A549 (cell line): ENCODE results near the gene PTCD3. TPM values are rescaled to one million over a fixed set of nuclear protein-coding genes. Genes with fewer than 3 reads are reported as not detected.

Source experiments
- ATAC-seq, 2 experiments: fragments of 200-7000 bp in 1 of 2; fragments of >200 bp in 1 of 2; cut with Nextera tagmentation in 1 of 2; cut with Tn5 transposase in 1 of 2; 3 replicates each; pipeline versions ENCODE4 v1.8.0 to v1.9.1; 2018 to 2020; ENCODE audit warnings: mild to moderate bottlenecking in 1 of 2, moderate library complexity in 1 of 2
- CTCF ChIA-PET: fragments of 300-600 bp; sonication (Branson Sonifier 250); formaldehyde crosslinking; extraction: SDS; loops from one replicate; lab custom pipeline; 2021; ENCODE audit warnings: antibody characterized with exemption, inconsistent platforms; lab: Yijun Ruan, JAX
- POLR2A ChIA-PET: fragments of 350-600 bp; formaldehyde crosslinking; extraction: SDS; loops from one replicate; lab custom pipeline; 2021; ENCODE audit warnings: antibody characterized with exemption, inconsistent platforms; lab: Yijun Ruan, JAX
- DNase-seq, 2 experiments: peaks; one replicate each; pipeline versions ENCODE4 v3.0.0 to v3.0.0-alpha.2; 2011 to 2016; ENCODE audit warnings: low read depth in 1 of 2, low spot score in 1 of 2
- FAIRE-seq: peaks from 2 replicates; lab custom pipeline; 2011; peaks lifted over from hg19 to GRCh38; lab: Jason Lieb, UNC
- H3K27ac ChIP-seq, 2 experiments: fragments of >200 bp; sonication (Bioruptor Twin); formaldehyde crosslinking; 3 replicates each; pipeline ENCODE4 v1.5.1; 2016 to 2017
- H3K4me1 ChIP-seq: fragments of >200 bp; sonication (Bioruptor Twin); formaldehyde crosslinking; 3 replicates; pipeline ENCODE4 v1.6.1; 2016
- H3K4me2 ChIP-seq: fragments of >200 bp; sonication (Bioruptor Twin); formaldehyde crosslinking; 3 replicates; pipeline ENCODE4 v1.6.1; 2016
- H3K4me3 ChIP-seq: fragments of >200 bp; sonication (Bioruptor Twin); formaldehyde crosslinking; 3 replicates; pipeline ENCODE4 v1.5.1; 2016
- H3K9me3 ChIP-seq: fragments of >200 bp; sonication (Bioruptor Twin); formaldehyde crosslinking; 3 replicates; pipeline ENCODE4 v1.6.1; 2016
- GATA3 ChIP-seq: IDR thresholded peaks from 2 replicates; pipeline ENCODE4 v1.6.1; 2012; ENCODE audit warnings: borderline replicate concordance
- HDAC2 ChIP-seq: fragments of 200-600 bp; sonication (generic); IDR thresholded peaks from 2 replicates; pipeline ENCODE4 v1.6.1; 2016
- HOXB13 ChIP-seq: fragments of 250-450 bp; sonication (Bioruptor Pico); IDR thresholded peaks from 2 replicates; pipeline ENCODE4 v1.5.0; 2020; ENCODE audit warnings: low read depth, mild to moderate bottlenecking, moderate library complexity
- HOXB5 ChIP-seq: fragments of 250-450 bp; sonication (Bioruptor Pico); IDR thresholded peaks from 2 replicates; pipeline ENCODE4 v1.5.0; 2020; ENCODE audit warnings: mild to moderate bottlenecking, moderate library complexity
- JUN ChIP-seq, 2 experiments: fragments of >200 bp; sonication (Bioruptor Twin); formaldehyde crosslinking; IDR thresholded peaks; 2 replicates in 1 of 2; 3 replicates in 1 of 2; pipeline ENCODE4 v1.6.1; 2016 to 2017
- KDM5A ChIP-seq: fragments of 200-600 bp; sonication (generic); IDR thresholded peaks from 2 replicates; pipeline ENCODE4 v1.6.1; 2016; ENCODE audit warnings: antibody characterized with exemption, mild to moderate bottlenecking
- MAFK ChIP-seq: fragments of 450-650 bp; IDR thresholded peaks from 2 replicates; pipeline ENCODE4 v1.6.1; 2014; ENCODE audit not compliant: partially characterized antibody
- MAZ ChIP-seq: fragments of 150-350 bp; IDR thresholded peaks from 2 replicates; pipeline ENCODE4 v1.6.1; 2014; ENCODE audit warnings: antibody characterized with exemption, low read depth, low read length, borderline replicate concordance
- MYC ChIP-seq: IDR thresholded peaks from 2 replicates; pipeline ENCODE4 v1.6.1; 2012; ENCODE audit warnings: mild to moderate bottlenecking, inconsistent platforms, low read length, improper control_type of control experiment, borderline replicate concordance
- NFE2L2 ChIP-seq: fragments of 150-350 bp; conservative IDR thresholded peaks from 2 replicates; pipeline ENCODE4 v1.6.1; 2014; ENCODE audit warnings: low read length
- NPAS2 ChIP-seq: fragments of 250-450 bp; sonication (Bioruptor Pico); IDR thresholded peaks from 2 replicates; pipeline ENCODE4 v1.8.0; 2022; ENCODE audit warnings: mild to moderate bottlenecking, moderate library complexity, borderline replicate concordance
- NR3C1 ChIP-seq: fragments of >200 bp; sonication (Bioruptor Twin); formaldehyde crosslinking; IDR thresholded peaks from 3 replicates; pipeline ENCODE4 v1.6.1; 2017
- POLR2A ChIP-seq: IDR thresholded peaks from 2 replicates; pipeline ENCODE4 v1.6.1; 2012; ENCODE audit warnings: mild to moderate bottlenecking, low read length
- RAD21 ChIP-seq, 2 experiments: fragments of >200 bp in 1 of 2; sonication (Bioruptor Twin) in 1 of 2; formaldehyde crosslinking in 1 of 2; IDR thresholded peaks in 1 of 2; conservative IDR thresholded peaks in 1 of 2; 2 replicates in 1 of 2; 3 replicates in 1 of 2; pipeline ENCODE4 v1.6.1; 2012 to 2018; ENCODE audit warnings: inconsistent platforms in 1 of 2
- RCOR1 ChIP-seq: fragments of 150-350 bp; IDR thresholded peaks from 2 replicates; pipeline ENCODE4 v1.6.1; 2014; ENCODE audit warnings: antibody characterized with exemption, low read length, low read depth
- RFX5 ChIP-seq: fragments of 450-650 bp; IDR thresholded peaks from 2 replicates; pipeline ENCODE4 v1.7.1; 2014; ENCODE audit warnings: antibody characterized with exemption, mild to moderate bottlenecking, moderate library complexity
- SMC3 ChIP-seq: fragments of >200 bp; sonication (Bioruptor Twin); formaldehyde crosslinking; IDR thresholded peaks from 3 replicates; pipeline ENCODE4 v1.6.1; 2018; ENCODE audit warnings: inconsistent platforms
- TFCP2L1 ChIP-seq: fragments of 250-450 bp; sonication (Bioruptor Pico); IDR thresholded peaks from 2 replicates; pipeline ENCODE4 v1.5.0; 2021; ENCODE audit warnings: mild to moderate bottlenecking
- ZFP36 ChIP-seq: fragments of 450-650 bp; IDR thresholded peaks from 2 replicates; pipeline ENCODE4 v1.6.1; 2014; ENCODE audit warnings: borderline replicate concordance; ENCODE audit not compliant: partially characterized antibody
- WGBS: methylation state at CpG from one replicate; pipeline ENCODE4 v1.1.6; 2017; ENCODE audit errors: missing lambda C conversion rate; 5-methylcytosine and 5-hydroxymethylcytosine counted together
- polyA plus RNA-seq, 4 experiments: library from polyadenylated mRNA; depleted of rRNA in 3 of 4; stranded (reverse); fragments of >200 nt; fragmentation: RNase III in 1 of 4; extraction: RNeasy Plus Mini Kit Qiagen cat#74134 plus additional on column Dnase treatment in 1 of 4; gene quantifications; 2 replicates in 3 of 4; 3 replicates in 1 of 4; pipeline ENCODE4 v1.2.3, GENCODE V29; 2011 to 2017
- TF ChIP-seq, protein P1 (sequence below): IDR thresholded peaks from 2 replicates; pipeline ENCODE4 v1.6.1; 2012; ENCODE audit warnings: low read depth, borderline replicate concordance
- TF ChIP-seq, protein P2 (sequence below): fragments of 150-350 bp; IDR thresholded peaks from 2 replicates; pipeline ENCODE4 v1.6.1; 2014; ENCODE audit warnings: low read depth, mild to moderate bottlenecking, low read length
- TF ChIP-seq, protein P3 (sequence below): IDR thresholded peaks from 2 replicates; pipeline ENCODE4 v1.6.1; 2012
- TF ChIP-seq, protein P4 (sequence below): fragments of 450-650 bp; IDR thresholded peaks from 2 replicates; pipeline ENCODE4 v1.6.1; 2014; ENCODE audit warnings: antibody characterized with exemption

Gene PTCD3
- polyA plus RNA-seq, 2 of the 4 experiments (the other 2 are of a cell fraction) = 200 to 260 TPM

DNA sequence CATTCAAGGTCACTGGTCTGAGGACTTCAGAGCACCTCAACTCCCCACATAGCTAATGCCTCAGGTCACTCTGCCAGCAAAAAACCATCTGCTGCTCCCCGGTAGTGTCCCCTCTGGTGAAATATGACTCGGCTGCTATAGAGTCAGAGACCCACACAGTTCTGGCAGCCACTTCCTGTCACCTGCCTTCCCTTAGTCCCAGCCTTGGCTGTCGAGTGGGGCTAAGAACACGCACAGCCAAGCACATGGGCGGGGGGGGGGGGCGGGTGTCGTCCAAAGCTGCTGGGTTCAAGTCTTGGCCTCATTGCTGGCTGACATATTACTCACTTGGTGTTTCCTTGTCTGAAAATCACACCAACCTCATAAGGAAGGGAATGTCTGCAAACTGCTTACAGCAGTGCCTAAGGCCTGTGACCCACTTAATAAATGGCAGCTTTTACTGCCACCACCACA lies 37.9 kb upstream of the PTCD3 start (continued):
- TF ChIP-seq RAD21 (conservative IDR thresholded peaks at IDR 0.05 in 1 of 2, IDR thresholded peaks at IDR 0.05 in 1 of 2) (no peak), MAFK (no peak), GATA3 (no peak), RFX5 (no peak), MYC (no peak)
- TF ChIP-seq, protein P1, sequence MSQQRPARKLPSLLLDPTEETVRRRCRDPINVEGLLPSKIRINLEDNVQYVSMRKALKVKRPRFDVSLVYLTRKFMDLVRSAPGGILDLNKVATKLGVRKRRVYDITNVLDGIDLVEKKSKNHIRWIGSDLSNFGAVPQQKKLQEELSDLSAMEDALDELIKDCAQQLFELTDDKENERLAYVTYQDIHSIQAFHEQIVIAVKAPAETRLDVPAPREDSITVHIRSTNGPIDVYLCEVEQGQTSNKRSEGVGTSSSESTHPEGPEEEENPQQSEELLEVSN = no peak

DNA sequence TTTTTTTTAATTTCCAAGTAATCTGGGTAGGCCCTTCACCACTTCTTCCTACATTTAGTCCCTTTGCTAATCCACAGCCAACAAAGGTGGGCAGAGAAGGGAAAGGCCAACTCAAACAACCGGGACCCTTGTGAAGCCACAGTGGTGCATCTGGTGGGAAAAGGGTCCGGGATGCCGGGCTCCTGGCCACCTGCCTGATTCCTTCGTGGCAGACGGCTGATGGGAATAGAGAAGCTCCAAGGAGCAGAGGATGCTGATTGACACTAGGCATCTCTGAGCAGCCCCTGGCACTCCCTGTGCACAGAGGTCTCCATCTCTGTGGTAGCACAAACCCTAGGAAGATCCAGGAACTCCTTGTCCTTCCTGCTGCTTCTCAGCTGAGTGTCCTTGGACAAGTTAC lies 37.4 kb upstream of the PTCD3 start:
- POLR2A ChIA-PET = no interaction called here
- Histone ChIP-seq H3K4me1 (peaks cover 41% of the 10 kb centered on the region), H3K4me3 (no peak overlapping the region), H3K9me3 (peaks cover 8% of the 10 kb centered on the region), H3K4me2 (no peak overlapping the region), H3K27ac (peak overlapping the region; percentile 12 to 74; a peak in 4 of 6 replicates)
- FAIRE-seq = no peak
- DNase-seq = no peak
- whole genome bisulfite sequencing = 90% methylated on average over 5 of the region's 5 CpGs
- TF ChIP-seq HOXB5 (CRISPR knock-in tag) (no peak), NR3C1 (no peak), RCOR1 (no peak), JUN (IDR thresholded peaks at IDR 0.05) (no peak), ZFP36 (no peak), GATA3 (no peak), POLR2A (no peak), KDM5A (no peak), HOXB13 (CRISPR knock-in tag) (no peak), NFE2L2 (no peak), NPAS2 (no peak), MYC (no peak), MAZ (no peak), HDAC2 (no peak), MAFK (no peak), TFCP2L1 (CRISPR knock-in tag) (no peak)
- TF ChIP-seq, protein P2, sequence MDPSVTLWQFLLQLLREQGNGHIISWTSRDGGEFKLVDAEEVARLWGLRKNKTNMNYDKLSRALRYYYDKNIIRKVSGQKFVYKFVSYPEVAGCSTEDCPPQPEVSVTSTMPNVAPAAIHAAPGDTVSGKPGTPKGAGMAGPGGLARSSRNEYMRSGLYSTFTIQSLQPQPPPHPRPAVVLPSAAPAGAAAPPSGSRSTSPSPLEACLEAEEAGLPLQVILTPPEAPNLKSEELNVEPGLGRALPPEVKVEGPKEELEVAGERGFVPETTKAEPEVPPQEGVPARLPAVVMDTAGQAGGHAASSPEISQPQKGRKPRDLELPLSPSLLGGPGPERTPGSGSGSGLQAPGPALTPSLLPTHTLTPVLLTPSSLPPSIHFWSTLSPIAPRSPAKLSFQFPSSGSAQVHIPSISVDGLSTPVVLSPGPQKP = no peak
- TF ChIP-seq, protein P3, sequence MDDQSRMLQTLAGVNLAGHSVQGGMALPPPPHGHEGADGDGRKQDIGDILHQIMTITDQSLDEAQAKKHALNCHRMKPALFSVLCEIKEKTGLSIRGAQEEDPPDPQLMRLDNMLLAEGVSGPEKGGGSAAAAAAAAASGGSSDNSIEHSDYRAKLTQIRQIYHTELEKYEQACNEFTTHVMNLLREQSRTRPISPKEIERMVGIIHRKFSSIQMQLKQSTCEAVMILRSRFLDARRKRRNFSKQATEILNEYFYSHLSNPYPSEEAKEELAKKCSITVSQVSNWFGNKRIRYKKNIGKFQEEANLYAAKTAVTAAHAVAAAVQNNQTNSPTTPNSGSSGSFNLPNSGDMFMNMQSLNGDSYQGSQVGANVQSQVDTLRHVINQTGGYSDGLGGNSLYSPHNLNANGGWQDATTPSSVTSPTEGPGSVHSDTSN = no peak
- TF ChIP-seq, protein P4, sequence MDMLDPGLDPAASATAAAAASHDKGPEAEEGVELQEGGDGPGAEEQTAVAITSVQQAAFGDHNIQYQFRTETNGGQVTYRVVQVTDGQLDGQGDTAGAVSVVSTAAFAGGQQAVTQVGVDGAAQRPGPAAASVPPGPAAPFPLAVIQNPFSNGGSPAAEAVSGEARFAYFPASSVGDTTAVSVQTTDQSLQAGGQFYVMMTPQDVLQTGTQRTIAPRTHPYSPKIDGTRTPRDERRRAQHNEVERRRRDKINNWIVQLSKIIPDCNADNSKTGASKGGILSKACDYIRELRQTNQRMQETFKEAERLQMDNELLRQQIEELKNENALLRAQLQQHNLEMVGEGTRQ = no peak
- ATAC-seq = no peak
- CTCF ChIA-PET = interaction anchor here (0.6 to 9.9 kb wide), 8 partner anchors 10 to 340 kb away, joined by 3 to 69 read pairs (median 4); partner anchors contain the start of gene ST3GAL5

DNA sequence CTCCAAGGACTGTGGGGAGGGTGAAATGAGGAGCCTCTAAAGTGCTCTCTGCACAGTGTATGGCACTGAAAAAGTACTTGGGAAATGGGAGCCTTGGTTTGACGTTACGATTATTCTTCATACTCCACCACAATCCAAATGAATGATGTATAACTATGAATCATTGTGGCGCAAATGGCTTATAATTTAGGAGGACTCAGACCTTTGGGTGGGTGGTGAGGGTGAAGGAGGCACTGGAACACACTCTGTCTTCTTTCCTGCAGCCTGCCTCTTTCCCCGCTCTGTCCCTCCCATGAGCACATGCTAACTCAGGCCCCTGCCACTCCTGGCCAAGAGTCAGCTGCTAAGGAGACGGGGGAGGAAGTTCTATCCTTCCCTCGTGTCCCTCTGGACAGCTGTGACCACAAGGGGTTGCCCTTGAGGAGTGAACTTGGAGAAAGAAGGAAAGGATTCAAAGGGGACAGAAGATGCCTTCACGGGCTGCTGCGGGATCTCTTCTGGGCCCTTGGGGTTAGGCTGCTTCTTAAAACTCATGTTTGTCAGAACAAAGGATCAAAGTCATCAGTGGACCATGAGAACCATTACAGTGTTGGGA lies 36.8 kb upstream of the PTCD3 start:
- POLR2A ChIA-PET = no interaction called here
- H3K27ac ChIP-seq = peak overlapping the region; percentile 46 to 74; a peak in 5 of 6 replicates
- DNase-seq (peak in 1 of 2 experiments; percentile 46), ATAC-seq (peak; percentile 40 to 56; a peak in 3 of 6 replicates), FAIRE-seq (no peak)
- peaks cover 41% of the 10 kb centered on the region for H3K4me1 ChIP-seq
- peaks cover 2% of the 10 kb centered on the region; the same call in 2 of the 3 replicates for H3K9me3 ChIP-seq
- no peak overlapping the region for H3K4me2 ChIP-seq
- TF ChIP-seq SMC3 = 0 out of 3 replicates have a peak, but pooled peaks have one; percentile 9
- TF ChIP-seq MYC = no peak
- TF ChIP-seq, all 56 proteins: peak for 1
- no peak overlapping the region for H3K4me3 ChIP-seq
- WGBS = 71% methylated on average over 8 of the region's 8 CpGs
- CTCF ChIA-PET = interaction anchor here (1.0 to 9.9 kb wide), 7 partner anchors 10 to 340 kb away, joined by 3 to 69 read pairs (median 5); partner anchors contain the start of gene ST3GAL5
